Measurements from ENCODE around the gene PLVAP.

GRCh38 chr19:17309965-17310461, 67.1 kb downstream of the PLVAP start:
- no peak for TF ChIP-seq FOXP2 (optimal IDR thresholded peaks at IDR 0.05; ENCODE audit: borderline replicate concordance, extremely low read depth, extremely low read length, insufficient read depth)
- no peak for TF ChIP-seq POLR2AphosphoS5 (IDR thresholded peaks at IDR 0.05; ENCODE audit: low read depth, low read length)
- TF ChIP-seq REST (IDR thresholded peaks at IDR 0.05; ENCODE audit: insufficient read depth in 1 of 2, low read depth in 2 of 2, low read length in 2 of 2) = no peak
- no peak for TF ChIP-seq SIN3A (IDR thresholded peaks at IDR 0.05; ENCODE audit: borderline replicate concordance, insufficient read depth, low read length)
- no peak for TF ChIP-seq TAF1 (IDR thresholded peaks at IDR 0.05; ENCODE audit: borderline replicate concordance, insufficient read depth, low read length)
